ENCODE results near the gene RRP8. TPM values are rescaled to one million over a fixed set of nuclear protein-coding genes. Genes with fewer than 3 reads are reported as not detected.

RRP8 gene
- total RNA-seq, 1 experiment from 2014 or later, result 16.0 TPM

- H3K36me3 Mint-ChIP-seq (ENCODE audit: insufficient read depth in 1 of 3, low read depth in 3 of 3), result peaks cover 6 to 49% (median 25%) of the 10 kb centered on the region in 3 experiments; a peak in 6 of 7 replicates
- no peak overlapping the region for H4K91ac ChIP-seq (ENCODE audit: insufficient read length, low read depth, low read length)
- H2BK5ac ChIP-seq (ENCODE audit: insufficient read length, low read length), result no peak overlapping the region
- no peak overlapping the region for H3K4ac ChIP-seq (ENCODE audit: low read depth, low read length)
- H3K27ac ChIP-seq (ENCODE audit: insufficient read length, low read depth, low read length), result no peak overlapping the region
- H2BK120ac ChIP-seq (ENCODE audit: low read depth, low read length, poor library complexity, severe bottlenecking), result no peak overlapping the region
- H3K27me3 Mint-ChIP-seq (ENCODE audit: low read depth), result no peaks in the 10 kb centered on the region
- H3K4me2 ChIP-seq (ENCODE audit: insufficient read depth, insufficient read length, low read length), result no peak overlapping the region
- no peak overlapping the region for H2AFZ ChIP-seq (ENCODE audit: low read length)
- no peak for DNase-seq
- peaks cover 7% of the 10 kb centered on the region; the same call in 1 of the 2 replicates for H3K79me2 ChIP-seq (ENCODE audit: insufficient read depth, low read length)
- H3K23ac ChIP-seq (ENCODE audit: insufficient read length, low read depth, low read length), result no peak overlapping the region
- no peak overlapping the region for H2BK20ac ChIP-seq (ENCODE audit: low read depth, low read length, poor library complexity, severe bottlenecking)
- H3K14ac ChIP-seq (ENCODE audit: insufficient read depth, low read length), result no peak overlapping the region
- no peak overlapping the region for H4K8ac ChIP-seq (replicated peaks; ENCODE audit: insufficient read length, low read depth, low read length)
- no peak for TF ChIP-seq CTCF (conservative IDR thresholded peaks at IDR 0.05)
- H3K4me3 Mint-ChIP-seq, result no peak overlapping the region
- H3K79me1 ChIP-seq (ENCODE audit: insufficient read depth, low read depth, low read length, poor library complexity, severe bottlenecking), result no peaks in the 10 kb centered on the region
- no peaks in the 10 kb centered on the region for H4K20me1 ChIP-seq (ENCODE audit: control insufficient read depth, insufficient read depth, insufficient read length)
- H3K18ac ChIP-seq (ENCODE audit: insufficient read length, low read depth, low read length), result no peak overlapping the region
- H2BK15ac ChIP-seq (ENCODE audit: low read depth, low read length), result no peak overlapping the region
- peaks cover 8% of the 10 kb centered on the region for H3K23me2 ChIP-seq (ENCODE audit: insufficient read length, low read depth, low read length, poor library complexity, severe bottlenecking)
- no CpG with 5 or more reads among the region's 3 CpGs for WGBS (ENCODE audit: extremely low coverage, insufficient read length, low lambda C conversion rate)
- H3K4me1 ChIP-seq (ENCODE audit: insufficient read depth, low read length), result peaks cover 3% of the 10 kb centered on the region; the same call in 1 of the 2 replicates
- no peak overlapping the region for H3K27ac Mint-ChIP-seq
- no peak overlapping the region for H2BK12ac ChIP-seq (ENCODE audit: insufficient read length, low read depth, low read length)
- peaks cover 0 to 6% of the 10 kb centered on the region in 2 experiments; a peak in 2 of 4 replicates for H3K4me1 Mint-ChIP-seq
- no peak overlapping the region for H3K56ac ChIP-seq (ENCODE audit: insufficient read length, low read depth, low read length)
- H3K27me3 ChIP-seq (ENCODE audit: insufficient read depth, low read length), result no peaks in the 10 kb centered on the region
- no peak overlapping the region for H4K5ac ChIP-seq (ENCODE audit: insufficient read length, low read depth, low read length)
- no peak overlapping the region for H3T11ph ChIP-seq (ENCODE audit: low read length)
- no peak overlapping the region for H3K9ac ChIP-seq (ENCODE audit: extremely low read depth, insufficient read length, low read length)
- no peaks in the 10 kb centered on the region for H3K9me3 Mint-ChIP-seq
- H2AK5ac ChIP-seq (ENCODE audit: insufficient read length, low read length), result no peak overlapping the region
- no peaks in the 10 kb centered on the region for H3K9me3 ChIP-seq (ENCODE audit: control insufficient read depth, low read depth, low read length)
Measured at GRCh38 chr11:6598555-6598954, 4.9 kb downstream of the RRP8 start.
